ENCODE measurements around the gene DNAJC16. TPM values are rescaled to one million over a fixed set of nuclear protein-coding genes. Genes with fewer than 3 reads are reported as not detected.

The DNAJC16 gene
- polyA plus RNA-seq, 3 donors from 2014 or later: 3.7 to 8.9 (median 4.0) TPM

GRCh38 chr1:15538771-15539170 lies 12.1 kb downstream of the DNAJC16 start:
- Mint-ChIP-seq H3K36me3 (peaks cover 17 to 37% (median 27%) of the 10 kb centered on the region in 3 donors), H3K27ac (peak overlapping the region in 1 of 6 donors; percentile 29), H3K4me3 (no peak overlapping the region), H3K4me1 (no peaks in the 10 kb centered on the region), H3K27me3 (ENCODE audit: low read depth in 3 of 3) (no peaks in the 10 kb centered on the region), H3K9me3 (no peaks in the 10 kb centered on the region)
- no peak for DNase-seq

- Mint-ChIP-seq H3K27ac (no peak overlapping the region), H3K9me3 (no peaks in the 10 kb centered on the region), H3K4me1 (no peaks in the 10 kb centered on the region), H3K36me3 (peaks cover 17 to 45% (median 28%) of the 10 kb centered on the region in 3 donors), H3K4me3 (no peak overlapping the region), H3K27me3 (ENCODE audit: low read depth in 3 of 3) (no peaks in the 10 kb centered on the region)
- no peak for DNase-seq
These were observed 13.5 kb downstream of the DNAJC16 start for GRCh38 chr1:15540186-15540585.

DNA sequence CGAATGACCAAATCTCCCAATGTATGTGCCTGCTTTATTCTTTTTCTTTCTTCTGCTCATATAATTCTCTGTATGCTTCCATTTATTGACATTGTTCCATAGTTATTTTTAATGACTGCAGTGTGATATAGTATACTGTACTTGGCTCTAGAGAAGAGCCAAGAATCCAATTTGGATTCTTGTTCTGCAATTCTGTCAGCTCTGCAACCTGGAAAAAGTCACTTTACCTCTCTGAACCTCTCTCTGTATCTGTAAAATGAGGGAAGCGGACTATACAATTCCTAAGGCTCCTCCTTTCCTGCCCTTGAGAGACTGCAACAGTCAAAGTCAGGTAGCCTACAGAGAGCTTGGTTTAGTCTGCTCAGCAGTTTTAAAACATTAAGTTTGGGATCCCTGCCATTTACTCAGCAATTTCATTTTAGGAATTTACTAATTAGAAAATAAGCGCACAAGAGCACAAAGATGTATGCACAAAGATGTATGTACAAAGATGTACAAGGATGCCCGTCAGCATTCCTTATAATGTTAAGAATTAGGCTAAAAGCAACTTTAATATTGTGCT lies 14.7 kb downstream of the DNAJC16 start:
- Mint-ChIP-seq H3K4me3 (no peak overlapping the region), H3K27me3 (ENCODE audit: low read depth in 3 of 3) (no peaks in the 10 kb centered on the region), H3K4me1 (no peaks in the 10 kb centered on the region), H3K9me3 (no peaks in the 10 kb centered on the region), H3K27ac (no peak overlapping the region), H3K36me3 (peaks cover 18 to 51% (median 26%) of the 10 kb centered on the region in 3 donors)
- no peak for DNase-seq

DNA sequence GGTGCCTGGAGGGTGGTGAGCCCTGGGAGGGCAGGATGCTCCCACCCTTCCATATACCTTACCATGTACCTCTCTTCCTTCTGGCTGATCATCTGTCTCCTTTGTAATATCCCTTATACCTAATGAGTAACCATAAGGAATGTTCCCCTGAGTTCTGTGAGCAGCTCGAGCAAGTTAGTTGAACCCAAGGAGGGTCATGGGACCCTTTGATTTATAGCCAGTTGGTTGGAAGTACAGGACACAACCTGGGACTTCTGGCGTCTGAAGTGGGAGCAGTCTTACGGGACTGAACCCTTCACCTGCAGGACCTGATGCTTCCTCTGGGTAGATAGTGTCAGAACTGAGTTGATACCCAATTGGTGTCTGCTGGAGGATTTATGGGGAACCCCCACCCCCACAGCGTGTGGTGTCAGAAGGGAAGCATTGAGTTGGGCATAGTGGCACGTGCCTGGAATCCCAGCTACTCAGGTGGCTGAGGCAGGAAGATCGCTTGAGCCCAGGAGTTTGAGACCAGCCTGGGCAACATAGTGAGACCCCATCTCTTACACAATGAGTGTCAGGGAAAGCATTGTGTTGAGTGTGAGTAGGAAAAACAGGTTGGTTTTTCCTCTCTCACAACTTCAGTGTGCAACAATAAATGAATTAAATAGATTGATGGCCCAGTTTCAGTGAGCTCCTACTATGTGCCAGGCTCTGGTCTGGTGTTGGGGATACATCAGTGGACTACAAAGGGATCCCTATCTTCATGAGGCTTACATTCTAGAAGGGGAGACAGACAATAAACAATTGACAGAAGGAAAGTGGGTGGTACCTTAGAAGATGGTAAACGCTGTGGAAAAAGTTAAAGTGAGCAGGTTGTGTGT lies 16.0 kb downstream of the DNAJC16 start:
- Mint-ChIP-seq H3K36me3 (peaks cover 15 to 52% (median 26%) of the 10 kb centered on the region in 3 donors), H3K27ac (no peak overlapping the region), H3K27me3 (ENCODE audit: low read depth in 3 of 3) (no peaks in the 10 kb centered on the region), H3K4me1 (no peaks in the 10 kb centered on the region), H3K4me3 (no peak overlapping the region), H3K9me3 (no peaks in the 10 kb centered on the region)
- no peak for DNase-seq

DNA sequence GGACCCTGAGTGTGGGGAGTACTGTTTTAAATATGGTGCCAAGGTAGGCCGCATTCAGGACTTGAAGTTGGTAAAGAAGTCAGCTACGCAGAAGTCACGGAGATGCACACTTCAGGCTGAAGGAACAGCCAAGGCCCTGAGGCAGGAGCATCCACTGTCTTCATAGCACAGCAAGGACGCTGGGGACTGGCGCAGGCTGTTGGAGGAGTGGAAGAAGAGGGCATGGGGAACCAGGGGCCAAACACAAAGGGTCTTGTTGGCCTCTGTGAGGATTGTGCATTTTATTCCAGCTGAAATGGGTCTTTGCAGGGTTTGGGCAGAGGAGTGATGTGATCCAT lies 16.6 kb downstream of the DNAJC16 start:
- Mint-ChIP-seq H3K9me3 (no peaks in the 10 kb centered on the region), H3K36me3 (peaks cover 21 to 55% (median 29%) of the 10 kb centered on the region in 3 donors), H3K27me3 (ENCODE audit: low read depth in 3 of 3) (no peaks in the 10 kb centered on the region), H3K27ac (no peak overlapping the region), H3K4me3 (no peak overlapping the region), H3K4me1 (no peaks in the 10 kb centered on the region)
- DNase-seq: no peak

GRCh38 chr1:15543589-15544568 lies 17.2 kb downstream of the DNAJC16 start:
- Mint-ChIP-seq H3K9me3 (no peaks in the 10 kb centered on the region), H3K27me3 (ENCODE audit: low read depth in 3 of 3) (no peaks in the 10 kb centered on the region), H3K4me3 (no peak overlapping the region), H3K27ac (no peak overlapping the region), H3K4me1 (no peaks in the 10 kb centered on the region), H3K36me3 (peaks cover 18 to 52% (median 27%) of the 10 kb centered on the region in 3 donors)
- no peak for DNase-seq

- H3K4me1 Mint-ChIP-seq: no peaks in the 10 kb centered on the region
- H3K4me3 Mint-ChIP-seq: no peak overlapping the region
- no peak for DNase-seq
- H3K9me3 Mint-ChIP-seq: no peaks in the 10 kb centered on the region
- H3K36me3 Mint-ChIP-seq: peaks cover 16 to 44% (median 23%) of the 10 kb centered on the region in 3 donors
- H3K27me3 Mint-ChIP-seq (ENCODE audit: low read depth in 3 of 3): peaks cover 0 to 2% (median 0%) of the 10 kb centered on the region in 3 donors
- no peak overlapping the region for H3K27ac Mint-ChIP-seq
These were observed 20.0 kb downstream of the DNAJC16 start for GRCh38 chr1:15546641-15547040.

GRCh38 chr1:15550573-15550972 lies 23.9 kb downstream of the DNAJC16 start:
- H3K27ac Mint-ChIP-seq: no peak overlapping the region
- no peaks in the 10 kb centered on the region for H3K4me1 Mint-ChIP-seq
- DNase-seq: no peak
- peaks cover 0 to 2% (median 0%) of the 10 kb centered on the region in 3 donors for H3K27me3 Mint-ChIP-seq (ENCODE audit: low read depth in 3 of 3)
- H3K9me3 Mint-ChIP-seq: no peaks in the 10 kb centered on the region
- H3K36me3 Mint-ChIP-seq: peaks cover 10 to 24% (median 18%) of the 10 kb centered on the region in 3 donors
- no peak overlapping the region for H3K4me3 Mint-ChIP-seq

- Mint-ChIP-seq H3K9me3 (no peaks in the 10 kb centered on the region), H3K27me3 (ENCODE audit: low read depth in 3 of 3) (peaks cover 0 to 2% (median 0%) of the 10 kb centered on the region in 3 donors), H3K4me3 (no peak overlapping the region), H3K4me1 (no peaks in the 10 kb centered on the region), H3K27ac (peak overlapping the region in 1 of 6 donors; percentile 12), H3K36me3 (peaks cover 10 to 19% (median 11%) of the 10 kb centered on the region in 3 donors)
- no peak for DNase-seq
These were observed 30.4 kb downstream of the DNAJC16 start for GRCh38 chr1:15557008-15557407.

DNA sequence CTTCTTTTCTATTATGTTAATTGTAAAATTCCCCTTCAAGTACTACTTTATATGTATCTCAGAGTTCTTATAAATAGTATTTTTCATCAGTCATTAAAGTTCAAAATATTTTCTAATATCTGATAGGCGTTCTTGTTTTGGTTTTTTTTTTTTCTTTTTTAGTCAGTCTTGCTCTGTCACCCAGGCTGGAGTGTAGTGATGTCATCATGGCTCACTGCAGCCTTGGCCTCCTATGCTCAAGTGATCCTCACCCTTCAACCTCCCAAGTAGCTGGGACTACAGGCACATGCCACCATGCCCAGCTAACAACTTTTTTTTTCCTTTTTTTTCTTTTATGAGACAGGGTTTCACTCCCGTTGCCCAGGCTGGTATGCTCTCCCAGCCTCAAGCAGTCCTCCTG lies 30.9 kb downstream of the DNAJC16 start:
- Mint-ChIP-seq H3K27ac (peak overlapping the region in 3 of 6 donors; percentile 17 to 69 (median 40)), H3K4me1 (no peaks in the 10 kb centered on the region), H3K4me3 (no peak overlapping the region), H3K9me3 (no peaks in the 10 kb centered on the region), H3K27me3 (ENCODE audit: low read depth in 3 of 3) (peaks cover 0 to 2% (median 0%) of the 10 kb centered on the region in 3 donors), H3K36me3 (peaks cover 13 to 23% (median 15%) of the 10 kb centered on the region in 3 donors)
- DNase-seq: no peak

DNA sequence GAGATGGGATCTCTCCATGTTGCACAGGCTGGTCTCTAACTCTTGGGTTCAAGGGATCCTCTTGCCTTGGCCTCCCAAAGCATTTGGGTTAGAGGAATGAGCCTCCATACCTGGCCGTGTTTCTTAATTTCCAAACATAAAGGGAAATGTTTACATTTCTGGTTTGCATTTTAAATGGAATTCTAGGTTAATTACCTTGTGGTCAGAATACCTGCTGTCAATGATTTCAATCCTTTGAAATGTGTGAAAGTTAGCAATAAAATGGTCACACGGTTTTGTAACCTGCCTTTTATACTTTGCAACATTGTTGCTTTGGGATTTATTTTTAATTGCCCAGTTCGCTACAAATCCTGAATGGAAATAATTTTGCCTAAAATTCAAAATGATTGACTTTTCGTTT lies 31.9 kb downstream of the DNAJC16 start:
- no peaks in the 10 kb centered on the region for H3K9me3 Mint-ChIP-seq
- peaks cover 0 to 2% (median 0%) of the 10 kb centered on the region in 3 donors for H3K27me3 Mint-ChIP-seq (ENCODE audit: low read depth in 3 of 3)
- no peak overlapping the region for H3K27ac Mint-ChIP-seq
- no peak for DNase-seq
- peaks cover 13 to 20% (median 19%) of the 10 kb centered on the region in 3 donors for H3K36me3 Mint-ChIP-seq
- no peaks in the 10 kb centered on the region for H3K4me1 Mint-ChIP-seq
- H3K4me3 Mint-ChIP-seq: no peak overlapping the region

DNA sequence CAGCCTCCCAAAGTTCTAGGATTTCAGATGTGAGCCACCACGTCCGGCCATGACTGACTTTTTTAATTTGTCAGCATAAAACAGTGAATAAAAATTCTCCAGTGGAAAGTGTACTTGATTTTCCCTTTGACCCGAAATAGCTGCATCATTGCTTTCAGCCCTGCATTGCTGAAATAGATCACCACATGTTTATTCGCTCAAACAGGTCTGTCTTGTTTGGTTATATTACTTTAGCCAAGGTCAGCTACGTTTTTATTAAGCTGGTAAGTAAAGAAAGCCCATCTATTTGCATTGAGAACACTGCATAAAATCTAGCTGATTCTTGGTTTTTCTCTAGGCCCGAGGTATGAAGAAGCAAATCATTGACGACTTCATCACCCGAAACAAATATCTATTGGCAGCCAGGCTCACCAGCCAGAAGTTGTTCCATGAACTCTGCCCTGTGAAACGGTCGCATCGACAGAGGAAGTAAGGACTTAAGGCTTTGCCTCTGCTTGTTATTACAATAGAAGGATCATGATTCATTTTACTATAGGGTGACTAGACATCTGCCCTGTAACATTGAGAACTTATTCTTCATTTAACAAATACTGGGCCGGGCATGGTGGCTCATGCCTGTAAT lies 32.7 kb downstream of the DNAJC16 start:
- Mint-ChIP-seq H3K27ac (no peak overlapping the region), H3K36me3 (peaks cover 19 to 25% (median 24%) of the 10 kb centered on the region in 3 donors), H3K4me1 (no peaks in the 10 kb centered on the region), H3K9me3 (no peaks in the 10 kb centered on the region), H3K4me3 (no peak overlapping the region), H3K27me3 (ENCODE audit: low read depth in 3 of 3) (peaks cover 0 to 2% (median 0%) of the 10 kb centered on the region in 3 donors)
- no peak for DNase-seq

DNA sequence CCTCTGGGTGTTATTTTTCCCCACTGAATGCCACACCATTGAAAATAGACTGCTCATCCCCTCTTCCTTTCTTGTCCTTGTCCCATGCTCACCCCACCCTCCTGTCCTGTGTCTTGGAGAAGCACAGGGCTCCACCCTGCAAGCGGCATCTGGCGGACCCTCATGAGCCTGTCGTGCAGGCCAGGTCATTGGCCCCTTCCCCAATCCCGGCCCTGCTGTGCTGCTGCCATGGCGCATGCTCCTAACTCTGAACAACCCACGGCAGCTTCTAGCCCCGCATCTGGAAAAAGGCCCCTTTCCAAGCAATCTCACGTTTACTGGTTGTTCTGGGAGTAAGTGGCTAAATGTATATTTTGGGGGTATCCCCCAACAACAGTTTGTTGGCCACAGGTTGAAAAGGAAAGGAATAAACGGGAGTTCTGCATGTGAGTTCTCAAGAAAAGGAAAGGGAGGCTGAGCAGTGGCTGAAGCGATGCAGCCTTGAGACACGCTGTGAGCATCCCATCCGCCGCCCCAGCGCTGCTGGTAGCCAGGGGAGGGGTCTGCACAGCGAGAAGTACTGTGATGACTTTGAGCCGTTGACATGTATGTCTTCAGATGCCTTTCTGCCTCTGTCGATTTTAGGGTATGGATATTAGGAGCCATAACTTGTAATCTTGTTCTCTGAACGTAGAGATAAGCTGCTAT lies 41.9 kb downstream of the DNAJC16 start:
- no peak for DNase-seq
- Mint-ChIP-seq H3K27me3 (ENCODE audit: low read depth in 3 of 3) (no peaks in the 10 kb centered on the region), H3K9me3 (no peaks in the 10 kb centered on the region), H3K4me1 (no peaks in the 10 kb centered on the region), H3K27ac (peak overlapping the region in 1 of 6 donors; percentile 49), H3K36me3 (peaks cover 14 to 38% (median 16%) of the 10 kb centered on the region in 3 donors), H3K4me3 (no peak overlapping the region)

Measured in immature natural killer cell (primary cell).